ENCODE measurements around the gene KLF3.

DNA sequence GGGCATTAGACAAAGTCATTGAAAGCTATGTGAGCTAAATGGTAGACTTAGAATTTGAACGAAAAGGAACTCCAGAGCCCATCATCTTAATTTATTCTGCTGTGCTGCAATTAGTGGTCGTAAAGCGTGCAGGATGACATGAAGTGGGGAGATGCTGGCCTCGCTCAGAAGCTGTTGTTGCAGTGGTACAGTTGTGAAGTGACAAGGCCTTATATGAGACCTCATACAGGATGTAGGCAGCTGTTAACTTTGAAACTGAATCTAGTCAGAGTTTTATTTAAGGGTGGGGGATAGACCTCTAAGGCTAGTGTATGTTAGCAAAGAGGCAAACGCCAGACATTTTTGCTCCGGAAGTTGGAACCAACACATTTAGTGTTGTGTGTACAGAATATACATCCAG is 13.4 kb downstream of the KLF3 start:
- TF ChIP-seq CTCF (IDR thresholded peaks at IDR 0.05; ENCODE audit: insufficient read depth, low read depth, low read length) (no peak), EZH2 (IDR thresholded peaks at IDR 0.05; ENCODE audit: insufficient read depth, low read length) (no peak)

Measured in astrocyte (in vitro differentiated cells and primary cell).